ENCODE measurements around the gene ALK.
A peak's percentile ranks its signal among the peaks of the same experiment; 100 is the strongest.

The ALK gene

DNA sequence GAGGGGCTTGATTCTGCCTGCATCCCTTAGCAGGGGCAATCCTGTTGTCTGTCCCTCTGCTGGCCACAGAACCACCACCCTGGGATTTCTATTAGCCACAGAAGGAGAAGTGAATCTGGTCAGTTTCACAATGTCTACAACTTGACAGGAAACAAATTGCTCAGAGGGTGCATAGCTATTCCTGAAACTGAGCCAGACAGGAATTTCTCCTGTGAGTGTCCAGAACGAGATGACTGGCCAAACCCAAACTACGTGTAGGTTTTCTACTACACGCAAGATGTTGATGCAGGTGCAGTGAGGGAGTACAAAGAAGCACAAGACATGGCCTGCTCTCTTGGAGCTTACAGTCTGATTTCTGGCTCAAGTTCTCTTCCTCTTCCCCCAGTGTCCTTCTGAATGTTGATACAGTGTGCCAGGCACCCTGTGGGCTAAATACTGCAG is 604.3 kb downstream of the ALK start:
- no peak overlapping the region for H3K4me3 ChIP-seq (ENCODE audit: low read depth, low read length)
- DNase-seq (ENCODE audit: low read depth): peak; percentile 51
- TF ChIP-seq, protein P1, sequence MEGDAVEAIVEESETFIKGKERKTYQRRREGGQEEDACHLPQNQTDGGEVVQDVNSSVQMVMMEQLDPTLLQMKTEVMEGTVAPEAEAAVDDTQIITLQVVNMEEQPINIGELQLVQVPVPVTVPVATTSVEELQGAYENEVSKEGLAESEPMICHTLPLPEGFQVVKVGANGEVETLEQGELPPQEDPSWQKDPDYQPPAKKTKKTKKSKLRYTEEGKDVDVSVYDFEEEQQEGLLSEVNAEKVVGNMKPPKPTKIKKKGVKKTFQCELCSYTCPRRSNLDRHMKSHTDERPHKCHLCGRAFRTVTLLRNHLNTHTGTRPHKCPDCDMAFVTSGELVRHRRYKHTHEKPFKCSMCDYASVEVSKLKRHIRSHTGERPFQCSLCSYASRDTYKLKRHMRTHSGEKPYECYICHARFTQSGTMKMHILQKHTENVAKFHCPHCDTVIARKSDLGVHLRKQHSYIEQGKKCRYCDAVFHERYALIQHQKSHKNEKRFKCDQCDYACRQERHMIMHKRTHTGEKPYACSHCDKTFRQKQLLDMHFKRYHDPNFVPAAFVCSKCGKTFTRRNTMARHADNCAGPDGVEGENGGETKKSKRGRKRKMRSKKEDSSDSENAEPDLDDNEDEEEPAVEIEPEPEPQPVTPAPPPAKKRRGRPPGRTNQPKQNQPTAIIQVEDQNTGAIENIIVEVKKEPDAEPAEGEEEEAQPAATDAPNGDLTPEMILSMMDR (IDR thresholded peaks at IDR 0.05; ENCODE audit: low read depth, low read length, missing control alignments): no peak
- in situ Hi-C loops (cut with HindIII; ENCODE audit: low sequenced_read_pairs): no loop called here

DNA sequence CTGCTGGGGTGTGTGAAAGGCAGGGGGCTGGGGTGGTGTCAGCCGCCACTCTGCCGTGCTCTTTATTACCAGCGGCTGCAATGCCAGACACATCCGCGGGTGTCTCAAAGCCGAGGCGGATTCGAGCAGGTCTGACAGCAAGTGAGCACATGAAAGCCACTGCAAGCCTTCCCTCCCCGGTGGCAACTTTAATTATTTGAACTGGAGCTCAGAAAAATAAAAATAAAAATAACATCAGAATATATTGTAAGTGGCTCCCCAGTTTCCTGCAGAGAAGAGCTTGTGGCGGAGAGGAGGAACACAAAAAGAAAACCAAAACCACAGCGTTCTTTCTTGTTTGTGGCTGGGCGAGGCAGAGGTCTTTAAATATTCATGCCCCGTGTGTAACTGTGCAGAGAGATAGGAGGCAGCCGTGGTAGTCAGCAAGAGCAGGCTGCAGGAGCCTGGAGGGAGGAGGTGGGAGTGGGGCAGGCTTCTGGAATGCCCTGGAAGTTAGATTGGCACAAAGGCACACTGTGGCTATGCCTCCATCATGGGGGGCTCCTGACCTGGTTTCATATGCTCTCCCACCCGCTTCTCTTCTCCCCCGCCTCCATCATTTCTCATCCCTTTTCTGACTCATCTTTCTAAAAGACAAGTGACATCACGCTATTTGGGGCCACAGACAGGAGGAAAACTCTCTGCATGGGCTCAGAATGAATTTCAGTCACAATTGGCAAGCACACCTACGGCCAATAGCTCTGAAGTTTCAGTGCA is 606.4 kb downstream of the ALK start:
- DNase-seq (ENCODE audit: low read depth): peak; percentile 32
- H3K4me3 ChIP-seq (ENCODE audit: low read depth, low read length): peak overlapping the region; percentile 16
- TF ChIP-seq, protein P1 (IDR thresholded peaks at IDR 0.05; ENCODE audit: low read depth, low read length, missing control alignments): peak; percentile 40
- in situ Hi-C loops (cut with HindIII; ENCODE audit: low sequenced_read_pairs): no loop called here

DNA sequence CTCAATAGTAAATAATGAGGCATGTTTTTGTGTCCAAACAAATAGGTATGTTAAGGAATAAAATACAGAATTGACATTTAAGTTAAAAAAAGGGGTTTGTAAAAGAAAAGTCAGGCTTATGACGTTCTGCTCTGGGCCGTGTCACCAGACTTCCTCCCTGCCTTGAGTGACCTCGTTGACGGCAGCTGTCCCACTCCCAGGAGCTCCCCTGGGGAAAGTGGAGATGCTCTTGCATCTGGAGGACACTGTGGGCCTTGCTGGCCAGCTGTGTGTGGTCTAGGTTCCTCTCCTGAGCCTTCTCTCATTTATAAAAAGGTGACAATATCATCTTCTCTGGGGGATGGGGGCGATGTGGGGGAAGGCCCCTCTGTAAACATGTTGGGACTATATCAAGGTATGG is 609.9 kb downstream of the ALK start:
- no peak overlapping the region for H3K4me3 ChIP-seq (ENCODE audit: low read depth, low read length)
- no peak for DNase-seq (ENCODE audit: low read depth)
- TF ChIP-seq, protein P1 (IDR thresholded peaks at IDR 0.05; ENCODE audit: low read depth, low read length, missing control alignments): no peak
- in situ Hi-C loops (cut with HindIII; ENCODE audit: low sequenced_read_pairs): no loop called here

DNA sequence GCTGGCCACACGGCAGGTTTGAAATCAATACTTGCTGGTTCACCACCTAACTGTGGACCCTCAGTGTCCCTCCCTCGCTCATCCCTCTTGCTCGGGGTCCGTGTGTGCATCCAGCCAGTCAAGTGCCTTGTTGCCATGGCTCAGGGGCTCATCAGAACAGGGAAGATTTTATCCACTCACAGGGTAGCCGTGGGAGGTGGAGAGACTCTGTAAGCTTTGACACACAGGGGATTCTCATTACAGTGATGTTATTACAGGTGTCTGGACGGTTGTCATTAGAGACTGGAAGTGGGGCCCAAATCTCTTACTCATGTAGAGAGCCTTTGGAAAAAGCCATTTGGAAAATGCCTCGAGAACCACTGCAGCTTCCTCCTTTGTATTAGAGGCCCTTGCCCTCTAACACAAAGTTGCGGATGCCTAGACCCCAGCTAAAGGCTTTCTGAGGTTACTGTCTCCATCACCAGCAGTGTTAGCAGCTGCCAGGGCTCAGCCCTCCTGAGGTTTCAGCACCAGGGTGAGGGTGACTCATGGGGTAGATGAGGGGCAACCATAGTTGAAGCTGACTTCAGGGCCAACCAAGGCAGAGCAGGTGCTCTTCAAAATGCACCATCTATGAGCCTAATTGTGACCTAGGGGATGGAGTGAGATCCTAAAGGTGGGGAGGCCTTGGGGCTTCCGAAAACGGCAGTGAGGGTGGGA is 610.6 kb downstream of the ALK start:
- no peak overlapping the region for H3K4me3 ChIP-seq (ENCODE audit: low read depth, low read length)
- no peak for DNase-seq (ENCODE audit: low read depth)
- in situ Hi-C loops (cut with HindIII; ENCODE audit: low sequenced_read_pairs): no loop called here
- TF ChIP-seq, protein P1 (IDR thresholded peaks at IDR 0.05; ENCODE audit: low read depth, low read length, missing control alignments): no peak

DNA sequence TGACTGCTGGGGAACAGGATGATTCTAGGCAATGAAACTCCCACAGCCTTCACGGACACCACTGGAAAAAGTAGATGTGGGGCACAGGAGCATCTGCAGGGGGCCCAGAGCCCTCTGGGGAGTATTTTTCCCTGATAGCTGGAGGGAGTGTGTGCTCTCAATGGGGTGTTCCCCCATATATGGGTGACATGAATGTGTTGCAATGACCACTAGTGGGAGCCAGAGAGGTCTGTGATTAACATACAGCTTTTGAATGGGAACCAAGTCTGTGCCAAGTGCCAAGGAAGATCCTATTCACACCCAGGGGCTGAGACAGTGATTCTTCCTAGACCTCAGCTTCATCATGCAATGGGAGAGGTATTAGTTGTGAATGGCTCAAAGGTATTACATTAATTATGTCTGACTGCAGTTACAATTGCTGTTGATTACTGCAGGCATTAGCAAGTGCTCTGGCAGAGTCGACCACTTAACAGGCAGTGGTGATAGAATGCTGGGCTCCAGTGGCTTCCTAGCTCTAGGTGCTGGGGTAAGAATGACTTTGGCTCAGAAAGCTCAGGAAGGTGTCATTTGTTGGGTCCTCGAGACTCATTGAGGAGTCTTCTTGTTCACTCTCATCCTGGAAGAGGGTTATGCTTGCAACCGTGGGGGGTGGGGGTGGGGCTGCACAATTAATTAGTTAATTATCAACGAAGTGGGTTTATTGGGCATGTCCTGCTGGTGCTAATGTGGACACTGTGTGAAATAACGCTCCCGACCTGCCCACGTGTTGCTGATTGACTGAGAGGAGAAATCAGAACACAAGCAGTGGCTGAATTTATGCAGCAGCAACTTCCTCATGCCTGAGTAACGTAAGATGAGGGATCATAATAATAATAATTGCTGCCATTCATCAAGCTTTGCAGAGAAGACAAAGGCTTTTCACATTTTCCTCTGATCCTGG is 612.0 kb downstream of the ALK start:
- no peak overlapping the region for H3K4me3 ChIP-seq (ENCODE audit: low read depth, low read length)
- TF ChIP-seq, protein P1 (IDR thresholded peaks at IDR 0.05; ENCODE audit: low read depth, low read length, missing control alignments): peak; percentile 91
- in situ Hi-C loops (cut with HindIII; ENCODE audit: low sequenced_read_pairs): no loop called here
- DNase-seq (ENCODE audit: low read depth): peak; percentile 49

DNA sequence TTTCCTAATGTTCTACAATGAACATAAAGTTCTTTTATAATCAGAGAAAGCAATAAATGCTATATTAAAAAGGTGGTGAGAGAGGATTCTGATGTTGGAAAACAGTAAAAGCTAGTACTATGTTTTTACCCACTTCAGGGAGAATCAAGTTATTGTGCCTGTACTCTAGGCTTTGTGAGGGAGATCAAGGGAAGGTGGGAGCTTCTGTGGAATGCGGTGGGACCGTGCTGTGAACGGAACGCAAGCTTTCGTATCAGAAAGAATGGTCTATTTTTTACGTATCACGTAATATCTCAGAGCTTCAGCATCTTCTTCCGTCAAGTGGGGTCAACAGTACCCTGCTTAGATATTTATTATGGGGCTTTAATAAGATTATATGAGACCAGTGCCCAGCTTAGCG is 613.0 kb downstream of the ALK start:
- TF ChIP-seq, protein P1 (IDR thresholded peaks at IDR 0.05; ENCODE audit: low read depth, low read length, missing control alignments): no peak
- H3K4me3 ChIP-seq (ENCODE audit: low read depth, low read length): no peak overlapping the region
- in situ Hi-C loops (cut with HindIII; ENCODE audit: low sequenced_read_pairs): no loop called here
- DNase-seq (ENCODE audit: low read depth): no peak

Data from astrocyte of the cerebellum (primary cell).